Measurements from ENCODE around the gene SLC66A2.

GRCh38 chr18:79870301-79871025 lies 81.0 kb downstream of the SLC66A2 start:
- TF ChIP-seq YY1 (IDR thresholded peaks at IDR 0.05; ENCODE audit: low read depth) (no peak), USF1 (IDR thresholded peaks at IDR 0.05) (no peak), TAF1 (IDR thresholded peaks at IDR 0.05; ENCODE audit: low read depth) (no peak), MAX (IDR thresholded peaks at IDR 0.05) (no peak), CEBPB (IDR thresholded peaks at IDR 0.05) (no peak), RAD21 (IDR thresholded peaks at IDR 0.05; ENCODE audit: low read depth) (no peak), EP300 (IDR thresholded peaks at IDR 0.05; ENCODE audit: borderline replicate concordance) (no peak), TEAD4 (IDR thresholded peaks at IDR 0.05) (no peak)
